GM19395 (cell line): ENCODE results near the gene DNAAF5.

ENCODE experiments used
- ATAC-seq: cut with Tn5 transposase; IDR thresholded peaks from one replicate; pipeline ENCODE4 v1.9.1; 2021; ENCODE audit warnings: mild to moderate bottlenecking, moderate library complexity; ENCODE audit not compliant: unreplicated experiment

Gene DNAAF5

DNA sequence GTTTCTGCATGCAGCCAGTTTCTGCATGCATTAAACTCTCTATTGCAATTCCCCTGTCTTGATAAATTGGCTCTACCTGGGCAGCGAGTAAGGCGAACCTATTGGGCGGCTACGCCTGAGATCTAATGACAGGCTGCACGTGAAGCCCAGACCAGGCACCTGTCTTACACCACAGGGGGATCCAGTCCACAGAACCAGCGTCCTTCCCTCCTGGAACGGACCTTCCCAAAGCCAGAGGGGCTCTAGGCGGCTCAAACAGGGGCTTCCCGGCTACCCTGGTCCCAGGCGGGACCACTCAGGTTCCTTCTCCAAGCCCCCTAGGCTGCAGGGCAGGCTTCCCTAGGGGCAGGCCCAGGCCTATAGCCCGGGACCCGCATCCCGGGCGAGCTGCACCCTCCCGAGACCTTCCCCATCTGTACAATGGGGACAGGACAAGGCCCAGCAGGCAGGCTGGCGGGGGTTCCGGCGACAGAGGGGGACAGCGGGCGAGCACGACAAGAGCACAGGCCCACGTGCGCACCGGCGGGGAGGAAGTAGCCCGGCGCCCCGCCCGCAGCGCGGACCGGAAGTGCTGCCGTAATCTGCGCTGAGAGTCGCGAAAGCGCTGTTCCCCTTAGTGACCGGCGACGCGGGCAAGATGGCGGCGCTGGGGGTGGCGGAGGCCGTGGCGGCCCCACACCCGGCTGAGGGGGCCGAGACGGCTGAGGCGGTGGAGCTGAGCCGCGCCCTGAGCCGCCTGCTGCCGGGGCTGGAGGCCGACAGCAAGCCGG, at the start of gene DNAAF5:
Gene DNAAF5, plus strand, starts transcription at position 616 of the 770 bp plus-strand sequence. Its CDS starts 22 bp downstream, at position 638.
- peak; percentile 89 for ATAC-seq

DNA sequence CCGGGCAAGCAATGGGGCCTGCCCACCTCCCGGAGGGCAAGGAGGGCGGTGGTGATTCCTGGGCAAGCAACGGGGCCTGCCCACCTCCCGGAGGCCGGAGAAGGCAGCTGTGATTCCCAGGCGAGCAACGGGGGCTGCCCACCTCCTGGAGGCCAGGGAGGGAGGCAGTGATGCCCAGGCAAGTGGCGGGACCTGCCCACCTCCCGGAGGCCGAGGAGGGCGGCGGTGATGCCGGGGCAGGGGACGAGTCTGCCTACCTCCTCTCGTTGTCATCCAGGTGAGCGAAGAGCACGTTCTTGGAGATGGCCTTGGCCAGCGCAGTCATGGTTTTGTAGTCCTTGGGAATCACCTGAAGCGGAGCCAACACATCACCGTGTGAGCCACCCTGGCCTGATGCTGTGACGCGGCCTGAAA, 49.5 kb upstream of the DNAAF5 start:
- ATAC-seq = no peak

DNA sequence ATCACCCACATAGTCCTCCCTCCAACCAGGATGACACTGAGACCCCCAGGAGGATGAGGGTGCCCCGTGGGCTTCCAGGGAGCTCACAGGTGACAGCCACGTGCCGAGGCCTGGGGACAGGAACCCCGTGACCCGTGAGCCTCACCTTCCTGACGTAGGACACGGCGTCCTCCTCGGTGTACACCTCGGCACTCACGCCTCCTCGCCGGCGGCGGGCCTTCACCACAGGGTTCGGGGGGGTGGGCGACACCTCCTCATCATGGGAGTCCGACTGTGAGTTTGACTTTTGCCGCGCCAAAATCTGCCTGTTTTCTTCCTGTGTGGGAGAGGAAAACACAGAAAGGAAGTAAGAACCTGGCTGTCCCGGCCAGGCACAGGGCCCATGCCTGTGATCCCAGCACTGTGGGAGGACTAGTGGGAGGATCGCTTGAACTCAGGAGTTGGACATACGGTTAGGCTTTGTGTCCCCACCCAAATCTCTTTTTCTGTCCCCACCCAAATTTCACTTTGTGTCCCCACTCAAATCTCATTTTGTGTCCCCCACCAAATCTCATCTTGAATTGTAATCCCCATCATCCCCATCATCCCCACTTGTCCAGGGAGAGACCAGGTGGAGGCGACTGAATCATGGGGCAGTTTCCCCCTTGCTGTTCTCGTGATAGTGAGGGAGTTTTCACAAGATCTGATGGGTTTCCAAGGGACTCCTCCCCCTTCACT, 45.9 kb upstream of the DNAAF5 start:
- no peak for ATAC-seq

GRCh38 chr7:681551-682307, 44.8 kb upstream of the DNAAF5 start:
- ATAC-seq = no peak

DNA sequence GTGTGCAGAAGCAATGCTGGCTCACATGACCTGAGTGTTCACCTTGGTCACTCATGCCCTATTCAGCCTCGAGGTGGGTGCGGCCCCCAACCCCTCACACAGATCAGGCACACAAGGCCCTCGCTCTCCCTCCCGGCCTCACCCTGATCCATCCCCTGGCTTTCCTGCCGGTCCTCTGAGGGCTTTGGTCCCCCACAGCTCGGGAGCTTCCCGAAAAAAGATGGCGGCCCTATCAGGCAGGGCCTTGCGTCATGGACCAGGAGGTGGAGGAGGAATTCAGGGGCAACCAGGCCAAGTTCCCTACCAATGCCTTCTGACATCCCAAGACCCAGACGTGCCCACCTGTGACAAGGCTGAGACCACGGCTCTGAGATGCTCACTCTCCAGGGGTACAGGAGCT, 43.7 kb upstream of the DNAAF5 start:
- ATAC-seq = no peak

DNA sequence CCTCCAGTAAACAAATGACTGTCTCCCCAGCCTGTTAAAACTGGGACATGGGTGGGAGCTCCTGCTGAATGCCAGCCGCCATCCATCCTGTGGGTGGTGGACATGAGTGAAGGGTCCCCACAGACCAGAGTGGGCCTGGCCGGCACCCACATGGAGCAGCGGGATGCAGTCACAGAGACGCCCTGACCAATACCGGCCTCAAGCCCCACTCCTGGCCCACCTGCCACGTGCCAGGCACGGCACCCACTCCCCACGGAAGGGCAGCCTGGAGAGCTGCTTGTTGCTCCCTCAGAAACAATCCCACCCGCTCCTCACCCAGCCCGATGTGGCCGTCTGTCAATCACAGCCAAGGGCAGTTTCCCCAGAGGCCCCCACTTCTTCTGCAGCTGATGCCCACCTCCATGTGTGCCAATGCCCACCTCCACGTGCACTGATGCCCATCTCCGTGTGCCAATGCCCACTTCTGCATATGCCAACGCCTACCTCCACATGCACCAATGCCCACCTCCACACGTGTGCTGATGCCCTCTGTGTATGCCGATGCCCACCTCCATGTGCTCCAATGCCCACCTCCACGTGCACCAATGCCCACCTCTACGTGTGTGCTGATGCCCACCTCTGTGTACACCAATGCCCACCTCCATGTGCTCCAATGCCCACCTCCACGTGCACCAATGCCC, 42.8 kb upstream of the DNAAF5 start:
- ATAC-seq = no peak

- ATAC-seq = no peak
Measured at GRCh38 chr7:684416-684815, 42.1 kb upstream of the DNAAF5 start.

DNA sequence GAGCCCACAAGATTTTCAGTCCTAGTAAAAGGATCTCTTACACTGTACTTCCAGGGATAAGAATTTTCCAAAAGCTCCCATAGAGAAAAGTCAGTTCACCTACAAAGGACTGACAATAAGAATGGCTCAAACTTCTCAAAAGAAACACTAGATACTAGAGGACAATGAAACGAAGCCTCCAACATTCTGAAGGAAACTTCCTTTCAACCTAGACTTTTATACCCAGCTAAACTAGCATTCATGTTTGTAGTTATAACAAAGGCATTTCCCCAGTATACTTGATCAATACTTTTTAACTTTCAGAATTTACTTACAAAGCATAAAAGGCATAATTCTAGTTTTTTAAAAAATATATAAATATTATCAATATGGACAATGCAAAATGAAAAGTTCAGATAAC, 41.0 kb upstream of the DNAAF5 start:
- no peak for ATAC-seq

DNA sequence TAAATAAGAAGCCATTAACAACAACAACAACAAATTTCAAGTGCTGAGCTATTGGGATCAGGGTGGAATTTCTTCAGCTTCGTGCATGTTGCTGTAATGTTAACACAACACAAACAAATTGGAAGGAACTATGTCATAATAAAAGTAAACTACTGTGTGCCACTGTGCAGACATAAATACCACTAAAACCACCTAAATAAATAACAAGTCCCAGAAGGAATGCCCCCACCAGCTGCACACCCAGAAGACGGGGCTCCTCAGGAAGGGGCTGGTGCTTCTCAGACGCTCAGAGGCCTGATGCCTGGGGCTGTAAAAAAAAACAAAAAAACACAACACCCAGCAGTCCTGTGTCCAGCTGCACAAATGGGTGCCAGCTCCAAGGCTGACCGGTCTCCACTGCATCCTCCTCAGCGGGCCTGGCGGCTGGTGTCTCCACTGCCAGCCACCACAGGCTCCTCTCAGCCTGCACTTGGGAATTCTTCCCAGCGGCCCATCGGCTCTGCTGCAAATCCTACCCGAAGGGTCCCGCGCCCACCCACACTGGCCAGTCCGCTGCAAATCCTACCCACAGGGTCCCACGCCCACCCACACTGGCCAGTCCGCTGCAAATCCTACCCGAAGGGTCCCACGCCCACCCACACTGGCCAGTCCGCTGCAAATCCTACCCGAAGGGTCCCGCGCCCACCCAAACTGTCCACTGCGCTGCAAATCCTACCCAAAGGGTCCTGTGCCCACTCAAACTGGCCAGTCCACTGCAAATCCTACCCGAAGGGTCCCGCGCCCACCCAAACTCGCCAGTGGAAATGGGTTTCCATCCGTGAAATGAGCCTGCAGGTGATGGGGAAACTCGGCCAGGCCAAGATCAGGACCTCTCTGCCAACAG, 35.8 kb upstream of the DNAAF5 start:
- ATAC-seq = no peak

- ATAC-seq = no peak
Measured at GRCh38 chr7:691361-692045, 35.0 kb upstream of the DNAAF5 start.

GRCh38 chr7:693280-693679, 33.2 kb upstream of the DNAAF5 start:
- no peak for ATAC-seq

DNA sequence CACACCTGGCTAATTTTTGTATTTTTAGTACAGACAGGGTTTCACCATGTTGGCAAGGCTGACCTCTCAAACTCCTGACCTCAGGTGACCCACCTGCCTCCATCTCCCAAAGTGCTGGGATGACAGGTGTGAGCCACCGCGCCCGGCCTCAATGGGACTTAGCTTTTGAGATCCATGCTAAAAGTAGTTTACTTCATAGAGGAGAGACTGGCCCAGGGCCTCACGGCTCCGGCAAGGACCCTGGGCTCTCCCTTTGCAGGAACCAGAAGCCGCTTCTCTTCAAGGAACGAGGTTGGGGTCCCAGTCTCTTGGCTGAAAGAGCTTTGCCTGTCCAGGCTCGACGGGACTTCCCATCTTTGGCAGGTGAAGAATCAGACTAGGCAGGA, 30.1 kb upstream of the DNAAF5 start:
- ATAC-seq = no peak

- no peak for ATAC-seq
Measured at GRCh38 chr7:696812-697551, 29.5 kb upstream of the DNAAF5 start.

DNA sequence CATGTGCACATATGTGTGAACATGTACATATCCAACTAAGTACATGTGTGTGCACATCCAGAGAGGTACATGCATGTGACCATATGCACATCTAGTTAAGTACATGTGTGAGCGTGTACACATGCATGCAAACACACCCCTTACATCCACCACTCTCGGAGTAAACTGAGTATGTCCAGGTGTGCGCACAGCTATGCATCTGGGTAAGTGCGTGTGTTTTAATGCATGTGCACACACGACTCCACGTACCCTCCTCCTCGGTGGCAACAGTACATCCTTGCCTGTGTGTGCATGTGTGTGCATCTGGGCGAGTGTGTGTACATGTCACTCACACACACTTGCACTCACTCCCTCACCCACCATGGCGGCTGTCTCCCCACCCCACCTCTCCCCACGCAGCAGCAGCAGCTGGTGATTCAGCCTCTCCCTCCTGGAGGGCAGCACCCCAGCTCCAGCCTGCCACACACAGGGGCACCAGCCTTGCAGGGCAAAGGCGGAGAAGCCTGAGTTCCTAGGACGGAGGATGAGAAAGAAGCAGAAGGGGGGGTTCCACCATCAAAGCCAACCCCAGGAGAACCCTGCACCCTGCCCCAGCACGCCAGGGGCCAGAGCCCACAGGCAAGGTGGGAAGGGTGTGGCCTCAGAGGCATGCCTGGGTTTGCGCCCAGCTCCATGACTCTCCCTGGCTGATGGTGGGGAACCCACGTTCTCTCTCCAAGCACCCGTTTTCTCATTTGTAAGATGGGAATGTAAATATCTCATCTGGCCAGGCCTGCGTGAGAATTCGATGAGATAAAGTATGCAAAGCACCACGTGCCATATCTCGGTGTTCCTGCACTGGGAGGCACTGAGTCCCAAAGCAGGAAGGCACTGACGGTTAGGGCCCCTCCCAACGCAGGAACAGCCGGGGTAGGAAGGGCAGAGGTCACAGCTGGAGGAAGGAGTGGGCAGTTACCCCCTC, 27.7 kb upstream of the DNAAF5 start:
- no peak for ATAC-seq

- no peak for ATAC-seq
Measured at GRCh38 chr7:699476-700170, 26.9 kb upstream of the DNAAF5 start.

DNA sequence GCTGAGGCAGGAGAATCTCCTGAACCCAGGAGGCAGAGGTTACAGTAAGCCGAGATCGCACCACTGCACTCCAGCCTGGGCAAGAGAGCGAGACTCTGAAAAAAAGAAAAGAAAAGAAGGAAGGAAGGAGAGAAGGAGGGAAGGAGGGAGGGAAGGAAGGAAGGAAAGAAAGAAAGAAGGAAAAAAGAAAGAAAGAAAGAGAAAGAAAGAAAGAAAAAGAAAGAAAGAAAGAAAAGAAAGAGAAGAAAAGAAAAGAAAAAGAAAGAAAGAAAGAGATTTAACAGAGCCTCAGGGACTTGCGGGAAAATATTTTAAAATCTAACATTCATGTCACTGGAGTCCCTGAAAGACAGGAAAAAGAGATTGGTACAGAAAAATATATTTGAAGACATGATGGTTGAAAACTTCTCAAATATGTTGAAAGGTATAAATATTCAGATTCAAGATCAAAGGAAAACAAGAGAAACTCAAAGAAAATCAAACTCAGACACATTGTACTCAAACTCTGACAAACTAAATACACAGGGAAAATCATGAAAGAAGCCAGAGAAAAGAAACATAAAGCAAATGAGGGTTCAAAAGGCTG, 25.3 kb upstream of the DNAAF5 start:
- ATAC-seq = no peak

- no peak for ATAC-seq
Measured at GRCh38 chr7:703049-703448, 23.4 kb upstream of the DNAAF5 start.
